ENCODE data around the gene PSMC3. TPM values are rescaled to one million over a fixed set of nuclear protein-coding genes. Genes with fewer than 3 reads are reported as not detected.

Gene PSMC3
- total RNA-seq, 1 experiment from 2014 or later: 181 TPM

DNA sequence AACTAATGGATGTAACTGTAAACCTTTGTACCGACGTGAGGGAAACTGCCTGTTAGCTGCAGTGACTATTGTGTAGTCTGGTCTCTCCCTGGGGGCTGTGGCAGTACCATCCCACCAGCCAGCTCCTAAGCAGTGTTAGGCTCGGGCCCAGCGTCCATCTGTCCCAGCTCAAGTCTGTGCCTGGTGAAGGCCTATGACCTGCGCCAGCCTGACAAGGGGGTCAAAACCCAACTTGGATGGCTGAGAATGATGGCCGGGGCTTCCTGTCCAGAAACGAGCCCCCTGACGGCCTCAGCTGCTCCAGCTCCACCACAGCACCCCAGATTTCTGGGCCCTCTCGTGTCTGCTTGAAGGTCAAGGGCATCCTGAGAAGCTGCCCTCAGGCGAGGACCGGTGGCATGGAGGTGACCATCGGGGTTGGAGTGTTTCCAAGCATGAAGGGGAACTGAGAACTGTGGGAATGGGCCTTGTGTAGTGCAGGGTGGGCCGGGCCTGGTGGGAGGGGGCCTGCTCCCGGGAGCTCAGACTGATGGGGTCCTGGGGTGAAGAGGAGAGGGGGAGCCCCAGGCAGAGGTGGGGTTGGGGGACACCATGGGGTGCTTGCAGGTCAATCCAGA is 33.6 kb downstream of the PSMC3 start:
- in situ Hi-C loops (cut with HindIII; ENCODE audit: low pct_unique_long_range_greater_than_20kb, low sequenced_read_pairs) (no loop called here), intact Hi-C loops (cut with micrococcal nuclease; ENCODE audit: unreplicated experiment) (no loop called here)
- ATAC-seq (no peak), DNase-seq (ENCODE audit: low read depth, low spot score) (no peak)
- CTCF ChIA-PET: interaction anchor here (0.7 to 0.9 kb wide), 2 partner anchors 19 to 43 kb away, joined by 4 to 7 read pairs; no protein-coding TSS in a partner anchor
- H3K9me3 ChIP-seq (ENCODE audit: control insufficient read depth, insufficient read depth, low read depth, low read length): no peaks in the 10 kb centered on the region
- no peak overlapping the region for H3K4me3 ChIP-seq (ENCODE audit: low read depth in 2 of 2, low read length in 2 of 2)
- H3K27ac ChIP-seq (ENCODE audit: low read length): no peak overlapping the region
- H3K27me3 ChIP-seq (ENCODE audit: control insufficient read depth, insufficient read depth, low read length): no peaks in the 10 kb centered on the region
- BruUV-seq (replicated peaks): no TSS peak
- TF ChIP-seq TCF7L2 (IDR thresholded peaks at IDR 0.05; ENCODE audit: low read depth, low read length) (no peak), SIN3A (IDR thresholded peaks at IDR 0.05; ENCODE audit: borderline replicate concordance, insufficient read depth, low read depth, low read length) (no peak), REST (IDR thresholded peaks at IDR 0.05; ENCODE audit: insufficient read depth in 1 of 2, low read depth in 2 of 2, low read length in 1 of 2) (no peak), POLR2AphosphoS5 (IDR thresholded peaks at IDR 0.05; ENCODE audit: low read depth, low read length) (no peak)
- TF ChIP-seq, protein P1, sequence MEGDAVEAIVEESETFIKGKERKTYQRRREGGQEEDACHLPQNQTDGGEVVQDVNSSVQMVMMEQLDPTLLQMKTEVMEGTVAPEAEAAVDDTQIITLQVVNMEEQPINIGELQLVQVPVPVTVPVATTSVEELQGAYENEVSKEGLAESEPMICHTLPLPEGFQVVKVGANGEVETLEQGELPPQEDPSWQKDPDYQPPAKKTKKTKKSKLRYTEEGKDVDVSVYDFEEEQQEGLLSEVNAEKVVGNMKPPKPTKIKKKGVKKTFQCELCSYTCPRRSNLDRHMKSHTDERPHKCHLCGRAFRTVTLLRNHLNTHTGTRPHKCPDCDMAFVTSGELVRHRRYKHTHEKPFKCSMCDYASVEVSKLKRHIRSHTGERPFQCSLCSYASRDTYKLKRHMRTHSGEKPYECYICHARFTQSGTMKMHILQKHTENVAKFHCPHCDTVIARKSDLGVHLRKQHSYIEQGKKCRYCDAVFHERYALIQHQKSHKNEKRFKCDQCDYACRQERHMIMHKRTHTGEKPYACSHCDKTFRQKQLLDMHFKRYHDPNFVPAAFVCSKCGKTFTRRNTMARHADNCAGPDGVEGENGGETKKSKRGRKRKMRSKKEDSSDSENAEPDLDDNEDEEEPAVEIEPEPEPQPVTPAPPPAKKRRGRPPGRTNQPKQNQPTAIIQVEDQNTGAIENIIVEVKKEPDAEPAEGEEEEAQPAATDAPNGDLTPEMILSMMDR (IDR thresholded peaks at IDR 0.05): no peak
- POLR2A ChIA-PET: no interaction called here
- no peaks in the 10 kb centered on the region for H3K36me3 ChIP-seq (ENCODE audit: control insufficient read depth, insufficient read depth, low read length)
- no peaks in the 10 kb centered on the region; the same call in 1 of the 2 replicates for H3K4me1 ChIP-seq (ENCODE audit: control insufficient read depth, insufficient read depth, low read length)

DNA sequence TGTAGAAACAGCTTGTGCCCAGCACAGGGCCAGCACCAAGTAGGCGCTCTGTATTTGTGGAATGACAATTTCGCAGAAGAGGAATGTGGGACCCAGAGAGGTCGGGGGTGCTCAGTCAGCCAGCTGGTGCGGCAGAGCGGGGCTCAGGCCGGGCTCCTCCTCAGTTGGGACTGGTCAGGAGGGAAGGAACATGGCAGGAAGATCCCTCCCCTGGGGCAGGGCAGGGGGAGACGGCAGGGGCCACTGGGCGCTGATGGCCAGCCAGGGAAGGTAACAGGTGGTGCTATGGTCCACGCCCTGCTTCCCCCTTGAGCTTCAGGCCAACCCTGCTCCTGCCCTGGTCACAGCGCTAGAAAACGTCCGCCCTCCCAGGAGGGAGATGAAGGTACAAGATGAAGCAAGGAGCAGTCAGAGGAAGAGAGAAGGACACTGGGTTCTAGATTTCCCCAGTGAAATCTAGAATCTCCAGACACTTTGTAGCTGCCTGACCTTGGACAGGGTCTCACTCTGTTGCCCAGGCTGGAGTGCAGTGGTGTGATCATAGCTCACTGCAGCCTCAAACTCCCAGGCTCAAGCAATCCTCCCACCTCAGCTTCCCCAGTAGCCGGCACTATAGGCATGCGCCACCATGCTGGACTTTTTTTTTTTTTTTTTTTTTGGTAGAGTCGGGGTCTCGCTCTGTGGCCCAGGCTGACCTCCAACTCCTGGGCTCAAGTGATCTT is 34.4 kb downstream of the PSMC3 start:
- Histone ChIP-seq H3K27ac (ENCODE audit: low read length) (no peak overlapping the region), H3K4me1 (ENCODE audit: control insufficient read depth, insufficient read depth, low read length) (no peaks in the 10 kb centered on the region; the same call in 1 of the 2 replicates), H3K27me3 (ENCODE audit: control insufficient read depth, insufficient read depth, low read length) (no peaks in the 10 kb centered on the region), H3K9me3 (ENCODE audit: control insufficient read depth, insufficient read depth, low read depth, low read length) (no peaks in the 10 kb centered on the region), H3K4me3 (ENCODE audit: low read depth in 2 of 2, low read length in 2 of 2) (no peak overlapping the region), H3K36me3 (ENCODE audit: control insufficient read depth, insufficient read depth, low read length) (no peaks in the 10 kb centered on the region)
- DNase-seq (ENCODE audit: low read depth, low spot score): no peak
- intact Hi-C loops (cut with micrococcal nuclease; ENCODE audit: unreplicated experiment): no loop called here
- ChIA-PET CTCF (interaction anchor here (0.9 kb wide), 1 partner anchor 18 kb away, joined by 7 read pairs; no protein-coding TSS in a partner anchor), POLR2A (no interaction called here)
- in situ Hi-C loops (cut with HindIII; ENCODE audit: low pct_unique_long_range_greater_than_20kb, low sequenced_read_pairs): no loop called here
- no TSS peak for BruUV-seq (replicated peaks)
- ATAC-seq: no peak
- TF ChIP-seq REST (IDR thresholded peaks at IDR 0.05; ENCODE audit: insufficient read depth in 1 of 2, low read depth in 2 of 2, low read length in 1 of 2) (no peak), TCF7L2 (IDR thresholded peaks at IDR 0.05; ENCODE audit: low read depth, low read length) (no peak), SIN3A (IDR thresholded peaks at IDR 0.05; ENCODE audit: borderline replicate concordance, insufficient read depth, low read depth, low read length) (no peak)
